Peyer's patch (tissue), 4 donors: Measurements from ENCODE around the gene MAP2K3.
"Not testable (repeated sequence)": the region's sequence is repeated elsewhere in the genome, so short reads cannot be mapped to it uniquely, and the experiment has no call there.

ENCODE experiments used
- POLR2A ChIP-seq, 2 donors: fragments of 450-650 bp; IDR thresholded peaks; one replicate each; pipeline ENCODE4 v1.5.1; 2017; ENCODE audit warnings: antibody characterized with exemption in 2 of 2, mild to moderate bottlenecking in 2 of 2, moderate library complexity in 2 of 2
- TF ChIP-seq, protein P1 (sequence below), 6 experiments: fragments of 450-650 bp in 4 of 6; fragments of 200-600 bp in 2 of 6; sonication (generic) in 1 of 6; IDR thresholded peaks; one replicate each; pipeline ENCODE4 v1.5.1; 2017 to 2019; ENCODE audit warnings: antibody characterized with exemption in 6 of 6, mild to moderate bottlenecking in 3 of 6, moderate library complexity in 1 of 6

DNA sequence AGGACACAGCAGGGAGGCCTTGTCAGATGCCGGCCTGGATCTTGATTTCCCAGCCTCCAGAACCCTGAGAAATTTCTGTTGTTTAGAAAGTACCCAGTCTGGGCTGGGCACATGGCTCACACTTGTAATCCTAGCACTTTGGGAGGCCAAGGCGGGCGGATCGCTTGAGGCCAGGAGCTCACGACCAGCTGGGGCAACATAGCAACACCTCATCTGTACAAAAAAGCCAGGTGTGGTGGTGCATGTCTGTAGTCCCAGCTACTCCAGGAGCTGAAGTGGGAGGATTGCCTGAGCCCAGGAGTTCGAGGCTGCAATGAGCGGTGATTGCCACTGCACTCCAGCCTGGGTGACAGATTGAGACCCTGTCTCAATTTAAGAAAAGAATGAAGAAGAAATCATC is 34.3 kb downstream of the MAP2K3 start:
- TF ChIP-seq POLR2A (IDR thresholded peaks at IDR 0.05) = not testable (repeated sequence)
- TF ChIP-seq, protein P1, sequence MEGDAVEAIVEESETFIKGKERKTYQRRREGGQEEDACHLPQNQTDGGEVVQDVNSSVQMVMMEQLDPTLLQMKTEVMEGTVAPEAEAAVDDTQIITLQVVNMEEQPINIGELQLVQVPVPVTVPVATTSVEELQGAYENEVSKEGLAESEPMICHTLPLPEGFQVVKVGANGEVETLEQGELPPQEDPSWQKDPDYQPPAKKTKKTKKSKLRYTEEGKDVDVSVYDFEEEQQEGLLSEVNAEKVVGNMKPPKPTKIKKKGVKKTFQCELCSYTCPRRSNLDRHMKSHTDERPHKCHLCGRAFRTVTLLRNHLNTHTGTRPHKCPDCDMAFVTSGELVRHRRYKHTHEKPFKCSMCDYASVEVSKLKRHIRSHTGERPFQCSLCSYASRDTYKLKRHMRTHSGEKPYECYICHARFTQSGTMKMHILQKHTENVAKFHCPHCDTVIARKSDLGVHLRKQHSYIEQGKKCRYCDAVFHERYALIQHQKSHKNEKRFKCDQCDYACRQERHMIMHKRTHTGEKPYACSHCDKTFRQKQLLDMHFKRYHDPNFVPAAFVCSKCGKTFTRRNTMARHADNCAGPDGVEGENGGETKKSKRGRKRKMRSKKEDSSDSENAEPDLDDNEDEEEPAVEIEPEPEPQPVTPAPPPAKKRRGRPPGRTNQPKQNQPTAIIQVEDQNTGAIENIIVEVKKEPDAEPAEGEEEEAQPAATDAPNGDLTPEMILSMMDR (IDR thresholded peaks at IDR 0.05) = not testable (repeated sequence)
